Lower leg skin (tissue), 4 donors: ENCODE measurements around the gene TUT1. TPM values are rescaled to one million over a fixed set of nuclear protein-coding genes. Genes with fewer than 3 reads are reported as not detected.
"Not testable (repeated sequence)": the region's sequence is repeated elsewhere in the genome, so short reads cannot be mapped to it uniquely, and the experiment has no call there.

Source experiments
- DNase-seq, 2 donors: peaks; one replicate each; pipeline ENCODE4 v3.0.0-alpha.2; 2019; ENCODE audit warnings: low spot score in 2 of 2
- H3K4me3 ChIP-seq: fragments of 200-600 bp; sonication (generic); 2 replicates; pipeline ENCODE4 v1.5.1; 2017; ENCODE audit warnings: mild to moderate bottlenecking, low read depth; ENCODE audit not compliant: poor library complexity, severe bottlenecking
- POLR2A ChIP-seq, 2 donors: fragments of 450-650 bp; IDR thresholded peaks; one replicate each; pipeline ENCODE4 v1.6.1; 2016 to 2017; ENCODE audit warnings: antibody characterized with exemption in 2 of 2, mild to moderate bottlenecking in 1 of 2, moderate library complexity in 1 of 2
- WGBS, 2 donors: methylation state at CpG; one replicate each; pipeline ENCODE4 v1.1.5; 2018; 5-methylcytosine and 5-hydroxymethylcytosine counted together
- intact Hi-C: fragments of 100-400 bp; cut with DNase I; formaldehyde crosslinking; loops from one replicate; pipeline ENCODE4 v1.15.0; 2023; ENCODE audit warnings: low total_unique reads
- total RNA-seq, 4 donors: library from RNA; depleted of rRNA; stranded (reverse); fragments of >200 nt; gene quantifications; one replicate each; pipeline ENCODE4 v1.1.0, GENCODE V29; 2016
- TF ChIP-seq, protein P1 (sequence below), 3 donors: fragments of 450-650 bp; IDR thresholded peaks; one replicate each; pipeline ENCODE4 v1.5.1; 2016; ENCODE audit warnings: antibody characterized with exemption in 3 of 3, mild to moderate bottlenecking in 3 of 3, moderate library complexity in 2 of 3

The TUT1 gene
- total RNA-seq, 4 donors from 2014 or later: 11.0 to 29.8 (median 15.8) TPM

DNA sequence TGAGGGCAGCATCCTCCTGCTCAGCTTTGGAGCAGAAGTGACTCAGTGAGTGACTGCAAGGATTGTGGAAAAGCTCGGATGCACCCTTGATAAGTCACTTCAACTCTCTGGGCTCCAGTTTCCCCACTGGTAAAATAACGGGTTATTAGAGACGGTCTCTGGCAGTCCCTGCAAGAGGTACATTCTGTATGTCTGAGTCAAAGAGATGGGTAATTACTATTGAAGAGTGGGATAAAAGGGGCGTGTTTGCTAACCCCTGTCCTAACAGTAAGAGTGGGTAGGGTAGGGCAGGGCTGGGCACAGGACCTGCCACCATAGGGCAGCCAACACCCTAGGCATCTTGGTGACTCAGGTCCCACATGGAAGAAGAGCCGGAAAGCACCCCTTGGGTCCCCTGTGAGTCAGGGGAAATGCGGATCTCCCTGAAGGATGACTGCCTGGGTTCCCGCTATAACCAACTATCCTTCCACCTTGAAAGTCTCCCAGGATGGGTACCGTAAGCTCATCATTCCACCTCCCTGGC is 37.4 kb downstream of the TUT1 start:
- DNase-seq: no peak
- 29 to 31% methylated on average over 8 of the region's 8 CpGs for WGBS, 2 donors
- no peak for TF ChIP-seq POLR2A (IDR thresholded peaks at IDR 0.05)
- TF ChIP-seq, protein P1, sequence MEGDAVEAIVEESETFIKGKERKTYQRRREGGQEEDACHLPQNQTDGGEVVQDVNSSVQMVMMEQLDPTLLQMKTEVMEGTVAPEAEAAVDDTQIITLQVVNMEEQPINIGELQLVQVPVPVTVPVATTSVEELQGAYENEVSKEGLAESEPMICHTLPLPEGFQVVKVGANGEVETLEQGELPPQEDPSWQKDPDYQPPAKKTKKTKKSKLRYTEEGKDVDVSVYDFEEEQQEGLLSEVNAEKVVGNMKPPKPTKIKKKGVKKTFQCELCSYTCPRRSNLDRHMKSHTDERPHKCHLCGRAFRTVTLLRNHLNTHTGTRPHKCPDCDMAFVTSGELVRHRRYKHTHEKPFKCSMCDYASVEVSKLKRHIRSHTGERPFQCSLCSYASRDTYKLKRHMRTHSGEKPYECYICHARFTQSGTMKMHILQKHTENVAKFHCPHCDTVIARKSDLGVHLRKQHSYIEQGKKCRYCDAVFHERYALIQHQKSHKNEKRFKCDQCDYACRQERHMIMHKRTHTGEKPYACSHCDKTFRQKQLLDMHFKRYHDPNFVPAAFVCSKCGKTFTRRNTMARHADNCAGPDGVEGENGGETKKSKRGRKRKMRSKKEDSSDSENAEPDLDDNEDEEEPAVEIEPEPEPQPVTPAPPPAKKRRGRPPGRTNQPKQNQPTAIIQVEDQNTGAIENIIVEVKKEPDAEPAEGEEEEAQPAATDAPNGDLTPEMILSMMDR (IDR thresholded peaks at IDR 0.05): no peak
- H3K4me3 ChIP-seq: no peak overlapping the region
- intact Hi-C loops: no loop called here

GRCh38 chr11:62553080-62553838 is 38.1 kb downstream of the TUT1 start:
- intact Hi-C loops: no loop called here
- WGBS, 2 donors: 1% methylated on average over 15 of the region's 15 CpGs

DNA sequence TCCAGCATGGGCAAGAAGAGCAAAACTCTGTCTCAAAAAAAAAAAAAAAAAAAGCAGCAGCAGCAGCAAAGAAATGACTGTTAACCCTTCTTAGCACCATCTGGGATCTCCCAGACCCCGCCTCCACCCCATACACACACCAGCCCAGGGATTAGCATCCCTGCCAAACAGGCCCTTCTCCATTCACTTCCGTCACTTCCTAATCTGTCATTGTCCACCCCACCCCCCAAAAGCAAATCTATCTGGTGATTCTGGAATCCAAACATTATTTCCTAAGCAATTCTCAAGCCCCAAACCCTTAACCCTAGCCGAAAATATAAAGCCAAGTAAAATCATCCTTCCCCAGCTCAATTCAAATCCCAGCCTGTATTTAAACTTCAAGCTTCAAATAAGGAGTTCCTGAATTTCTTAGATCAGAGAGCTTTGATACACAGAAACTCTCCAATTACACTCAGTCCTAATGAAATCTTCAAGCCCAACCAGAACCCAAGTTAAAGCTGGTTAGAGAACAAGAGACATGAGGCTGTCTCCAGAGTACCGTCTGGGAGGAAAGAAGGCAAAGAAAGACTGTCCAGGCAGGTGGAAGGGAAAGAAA is 38.7 kb downstream of the TUT1 start:
- no peak overlapping the region for H3K4me3 ChIP-seq
- TF ChIP-seq, protein P1 (IDR thresholded peaks at IDR 0.05): no peak
- TF ChIP-seq POLR2A (IDR thresholded peaks at IDR 0.05): no peak
- DNase-seq: no peak
- intact Hi-C loops: no loop called here
- 6 to 12% methylated on average over 4 of the region's 4 CpGs for WGBS, 2 donors

More at GRCh38 chr11:62553080-62553838, 38.1 kb downstream of the TUT1 start:
- DNase-seq: peak; percentile 91 to 97
- TF ChIP-seq POLR2A (IDR thresholded peaks at IDR 0.05): no peak
- TF ChIP-seq, protein P1 (IDR thresholded peaks at IDR 0.05): no peak
- H3K4me3 ChIP-seq: no peak overlapping the region

GRCh38 chr11:62550478-62550877 is 40.8 kb downstream of the TUT1 start:
- DNase-seq, intact Hi-C loops, H3K4me3 ChIP-seq: not testable (repeated sequence)
- WGBS, 2 donors: 93 to 99% methylated on average over 2 of the region's 2 CpGs

- no peak overlapping the region for H3K4me3 ChIP-seq
- DNase-seq: no peak
- 64 to 74% methylated on average over 17 of the region's 17 CpGs for WGBS, 2 donors
- intact Hi-C loops: no loop called here
- TF ChIP-seq, protein P1 (IDR thresholded peaks at IDR 0.05): no peak
- TF ChIP-seq POLR2A (IDR thresholded peaks at IDR 0.05): no peak
Observed at GRCh38 chr11:62548545-62549335, 42.6 kb downstream of the TUT1 start.
